Left lung (tissue), 10 donors: ENCODE data around the gene TRDN. TPM values are rescaled to one million over a fixed set of nuclear protein-coding genes. Genes with fewer than 3 reads are reported as not detected.

Experiments used
- ATAC-seq: fragments of 200-7000 bp; cut with Tn5 transposase; one replicate; pipeline ENCODE4 v1.9.1; 2020; ENCODE audit warnings: moderate library complexity
- DNase-seq, 4 donors: peaks; one replicate each; pipeline ENCODE4 v3.0.0-alpha.2; 2013 to 2020
- H3K27ac ChIP-seq, 2 donors: fragments of 200-600 bp; sonication (generic) in 1 of 2; one replicate each; pipeline versions ENCODE4 v1.5.0 to v1.8.0; 2020 to 2021
- H3K27me3 ChIP-seq, 2 donors: fragments of 200-600 bp; sonication (generic) in 1 of 2; one replicate each; pipeline versions ENCODE4 v1.5.0 to v1.8.0; 2020 to 2021
- H3K36me3 ChIP-seq, 2 donors: fragments of 200-600 bp; sonication (generic) in 1 of 2; one replicate each; pipeline versions ENCODE4 v1.5.0 to v1.8.0; 2020 to 2021
- H3K4me1 ChIP-seq, 2 donors: fragments of 200-600 bp; one replicate each; pipeline ENCODE4 v1.8.0; 2021
- H3K4me3 ChIP-seq, 2 donors: fragments of 200-600 bp; sonication (generic) in 1 of 2; one replicate each; pipeline versions ENCODE4 v1.5.0 to v1.8.0; 2020 to 2021; ENCODE audit warnings: mild to moderate bottlenecking in 1 of 2
- H3K9me3 ChIP-seq, 2 donors: fragments of 200-600 bp; sonication (generic) in 1 of 2; one replicate each; pipeline versions ENCODE4 v1.5.0 to v1.8.0; 2020 to 2021
- intact Hi-C, 2 donors: fragments of 100-400 bp; cut with DNase I; formaldehyde crosslinking; loops; one replicate each; pipeline versions ENCODE4 v1.11.2 to v1.14.2; 2022
- polyA plus RNA-seq, 6 donors: library from polyadenylated mRNA; unstranded; fragments of 120-200 nt; gene quantifications; one replicate each; pipeline ENCODE4 v1.2.1, GENCODE V29; 2013; ENCODE audit not compliant: insufficient read length in 6 of 6
- total RNA-seq, 2 donors: library from RNA; stranded (reverse); fragmentation: NEBNext Ultra II Directional; extraction: Animal tissue kit (Norgen Biotek cat#: 25700); gene quantifications; one replicate each; pipeline ENCODE4 v1.2.1, GENCODE V29; 2021
- TF ChIP-seq, protein P1 (sequence below), 2 donors: fragments of 200-600 bp; sonication (generic) in 1 of 2; IDR thresholded peaks; one replicate each; pipeline versions ENCODE4 v1.5.0 to v1.8.0; 2021; ENCODE audit warnings: antibody characterized with exemption in 2 of 2
- donor health status: DM: no; HTN: yes; CAD: no.
- donor health status: DM: no; HTN: no; CAD: no.

Gene TRDN
- total and polyA plus RNA-seq, 8 donors = 0.03 to 0.18 (median 0.11) TPM; not detected in 3

DNA sequence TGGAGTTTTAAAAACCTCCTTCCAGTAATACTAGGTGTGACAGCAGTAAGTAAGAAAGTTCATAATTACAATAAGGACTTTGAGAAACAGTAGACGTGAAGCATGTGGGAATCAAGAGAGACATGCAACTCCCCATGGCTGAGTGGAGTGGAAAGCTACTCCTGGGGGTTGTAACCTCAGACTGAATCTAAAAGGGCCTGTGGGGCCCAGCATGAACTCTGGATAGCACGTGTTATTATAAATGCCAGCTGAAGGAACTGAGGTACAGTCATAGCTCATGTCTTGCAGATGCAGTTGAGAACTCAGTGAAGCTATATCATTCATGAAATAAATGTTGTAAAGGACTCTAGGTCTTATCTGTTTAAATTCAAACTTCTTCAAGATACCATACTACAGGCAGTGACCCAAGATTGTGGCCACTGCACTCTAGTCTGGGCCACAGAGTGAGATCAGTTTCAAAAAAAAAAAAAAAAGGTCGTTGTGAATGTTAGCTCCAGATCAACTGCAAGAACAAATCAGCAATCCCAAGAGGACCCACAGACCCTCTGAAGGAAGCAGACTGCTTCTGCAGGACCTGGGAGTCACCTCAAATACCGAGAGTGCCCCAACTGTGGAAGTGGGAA is 189.3 kb downstream of the TRDN start:
- Histone ChIP-seq H3K4me3 (no peak overlapping the region), H3K27ac (no peak overlapping the region)
- DNase-seq = no peak

DNA sequence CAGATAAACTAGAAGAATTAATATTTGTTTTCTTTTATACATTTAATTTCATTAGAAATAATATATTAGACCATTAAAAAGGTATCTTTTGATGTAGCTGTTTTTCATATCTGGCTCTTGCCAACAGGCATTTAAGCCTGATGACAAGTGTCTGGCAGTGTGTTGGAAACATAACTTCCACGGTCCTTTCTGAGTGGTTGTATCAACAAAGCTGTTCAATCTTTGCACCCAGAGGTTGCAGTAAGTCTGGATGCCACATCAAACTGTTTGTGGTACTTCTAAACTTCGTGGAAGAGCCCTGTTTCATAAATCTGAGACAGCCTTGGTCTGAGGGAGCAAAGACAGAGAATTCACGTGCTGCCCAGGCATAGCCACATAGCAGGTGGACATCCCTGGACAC is 197.4 kb downstream of the TRDN start:
- no peaks in the 10 kb centered on the region for H3K4me1 ChIP-seq
- H3K4me3 ChIP-seq = no peak overlapping the region
- DNase-seq (no peak), ATAC-seq (no peak)
- H3K27me3 ChIP-seq = no peaks in the 10 kb centered on the region
- peaks cover 0 to 6% of the 10 kb centered on the region in 2 donors for H3K9me3 ChIP-seq
- no peak overlapping the region for H3K27ac ChIP-seq
- TF ChIP-seq, protein P1, sequence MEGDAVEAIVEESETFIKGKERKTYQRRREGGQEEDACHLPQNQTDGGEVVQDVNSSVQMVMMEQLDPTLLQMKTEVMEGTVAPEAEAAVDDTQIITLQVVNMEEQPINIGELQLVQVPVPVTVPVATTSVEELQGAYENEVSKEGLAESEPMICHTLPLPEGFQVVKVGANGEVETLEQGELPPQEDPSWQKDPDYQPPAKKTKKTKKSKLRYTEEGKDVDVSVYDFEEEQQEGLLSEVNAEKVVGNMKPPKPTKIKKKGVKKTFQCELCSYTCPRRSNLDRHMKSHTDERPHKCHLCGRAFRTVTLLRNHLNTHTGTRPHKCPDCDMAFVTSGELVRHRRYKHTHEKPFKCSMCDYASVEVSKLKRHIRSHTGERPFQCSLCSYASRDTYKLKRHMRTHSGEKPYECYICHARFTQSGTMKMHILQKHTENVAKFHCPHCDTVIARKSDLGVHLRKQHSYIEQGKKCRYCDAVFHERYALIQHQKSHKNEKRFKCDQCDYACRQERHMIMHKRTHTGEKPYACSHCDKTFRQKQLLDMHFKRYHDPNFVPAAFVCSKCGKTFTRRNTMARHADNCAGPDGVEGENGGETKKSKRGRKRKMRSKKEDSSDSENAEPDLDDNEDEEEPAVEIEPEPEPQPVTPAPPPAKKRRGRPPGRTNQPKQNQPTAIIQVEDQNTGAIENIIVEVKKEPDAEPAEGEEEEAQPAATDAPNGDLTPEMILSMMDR (IDR thresholded peaks at IDR 0.05) = no peak
- no peaks in the 10 kb centered on the region for H3K36me3 ChIP-seq
- intact Hi-C loops = no loop called here

More for the DNA sequence above, 189.3 kb downstream of the TRDN start:
- Histone ChIP-seq H3K4me1 (no peaks in the 10 kb centered on the region), H3K36me3 (no peaks in the 10 kb centered on the region), H3K27me3 (no peaks in the 10 kb centered on the region), H3K9me3 (peaks cover 0 to 17% of the 10 kb centered on the region in 2 donors)
- intact Hi-C loops = no loop called here
- TF ChIP-seq, protein P1 (IDR thresholded peaks at IDR 0.05) = no peak
- ATAC-seq = no peak

DNA sequence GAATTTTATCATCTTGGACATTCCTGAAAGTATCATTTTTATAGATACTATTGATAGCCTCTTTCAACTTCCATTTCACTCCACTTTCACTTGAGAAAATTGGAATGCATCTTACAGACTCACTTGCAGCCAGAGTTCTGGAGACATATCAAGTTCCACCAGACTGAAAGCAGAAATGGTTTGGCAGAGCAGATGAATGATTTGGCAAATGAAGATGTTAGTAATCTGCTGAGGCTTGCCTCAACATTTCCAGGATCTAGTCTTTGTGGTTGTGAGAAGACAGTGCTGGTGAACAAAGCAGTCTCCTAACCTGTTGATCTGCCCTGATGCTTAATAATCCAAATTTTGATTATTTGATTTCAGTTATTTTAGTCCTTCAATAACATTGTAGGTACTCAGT is 202.6 kb downstream of the TRDN start:
- no peak overlapping the region for H3K27ac ChIP-seq
- no peaks in the 10 kb centered on the region for H3K27me3 ChIP-seq
- intact Hi-C loops = no loop called here
- TF ChIP-seq, protein P1 (IDR thresholded peaks at IDR 0.05) = no peak
- H3K4me1 ChIP-seq = no peaks in the 10 kb centered on the region
- DNase-seq (no peak), ATAC-seq (no peak)
- H3K4me3 ChIP-seq = no peak overlapping the region
- no peaks in the 10 kb centered on the region for H3K9me3 ChIP-seq
- H3K36me3 ChIP-seq = no peaks in the 10 kb centered on the region

- intact Hi-C loops = no loop called here
- no peak for ATAC-seq
These were observed 205.8 kb downstream of the TRDN start for GRCh38 chr6:123430970-123431369.

DNA sequence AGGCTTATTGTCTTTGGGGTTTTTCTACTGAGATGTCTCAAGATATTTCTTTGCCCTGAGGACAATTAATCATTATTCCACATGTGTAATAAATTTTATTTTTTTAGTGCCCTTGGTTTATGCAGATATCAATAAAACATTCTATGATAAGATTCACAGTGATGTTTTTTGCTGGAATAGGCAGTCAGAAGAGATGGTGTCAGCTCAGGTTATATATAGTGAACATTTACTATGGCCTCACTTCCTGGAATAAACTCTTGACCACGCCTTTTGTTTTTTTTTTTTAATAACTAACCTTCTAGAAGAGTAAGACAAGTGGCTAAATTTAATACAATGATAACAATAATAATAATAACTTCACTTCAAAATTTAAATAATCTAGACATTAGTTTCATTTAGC is 209.7 kb downstream of the TRDN start:
- no peak for ATAC-seq

More at GRCh38 chr6:123430970-123431369, 205.8 kb downstream of the TRDN start:
- Histone ChIP-seq H3K9me3 (no peaks in the 10 kb centered on the region), H3K4me3 (no peak overlapping the region), H3K27ac (no peak overlapping the region), H3K36me3 (no peaks in the 10 kb centered on the region), H3K27me3 (no peaks in the 10 kb centered on the region), H3K4me1 (no peaks in the 10 kb centered on the region)
- no peak for DNase-seq
- TF ChIP-seq, protein P1 (IDR thresholded peaks at IDR 0.05) = no peak

More for the DNA sequence above, 209.7 kb downstream of the TRDN start:
- no peaks in the 10 kb centered on the region for H3K27me3 ChIP-seq
- no peaks in the 10 kb centered on the region for H3K4me1 ChIP-seq
- no peak for DNase-seq
- intact Hi-C loops = no loop called here
- no peak overlapping the region for H3K27ac ChIP-seq
- TF ChIP-seq, protein P1 (IDR thresholded peaks at IDR 0.05) = no peak
- H3K36me3 ChIP-seq = no peaks in the 10 kb centered on the region
- H3K9me3 ChIP-seq = no peaks in the 10 kb centered on the region
- H3K4me3 ChIP-seq = no peak overlapping the region
